Measurements from ENCODE around the gene BBX.
A peak's percentile ranks its signal among the peaks of the same experiment; 100 is the strongest.

BBX gene

GRCh38 chr3:107592073-107592472, 69.3 kb downstream of the BBX start:
- H3K4me3 ChIP-seq (ENCODE audit: low read depth, low read length) = no peak overlapping the region
- no peak for DNase-seq (ENCODE audit: low read depth)

DNA sequence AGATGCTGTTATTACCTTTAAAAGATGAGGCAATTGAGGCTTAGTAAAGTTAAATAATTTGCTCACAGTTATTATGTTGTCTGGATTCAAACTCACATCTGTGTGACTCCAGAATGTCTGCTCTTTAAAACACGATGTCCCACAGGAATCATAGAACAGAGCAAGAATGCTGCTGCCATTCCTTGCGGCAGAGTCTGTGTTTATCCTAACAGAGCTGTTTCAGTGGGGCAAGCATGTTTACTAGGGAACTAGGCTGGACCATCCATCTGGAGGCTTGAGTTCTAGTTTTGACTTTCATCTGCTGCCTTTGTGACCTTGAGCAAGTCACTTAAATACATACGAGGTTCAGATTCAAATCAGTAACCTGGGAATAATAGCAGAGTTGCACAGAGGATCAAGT, 72.1 kb downstream of the BBX start:
- DNase-seq (ENCODE audit: low read depth) = no peak
- H3K4me3 ChIP-seq (ENCODE audit: low read depth, low read length) = no peak overlapping the region

DNA sequence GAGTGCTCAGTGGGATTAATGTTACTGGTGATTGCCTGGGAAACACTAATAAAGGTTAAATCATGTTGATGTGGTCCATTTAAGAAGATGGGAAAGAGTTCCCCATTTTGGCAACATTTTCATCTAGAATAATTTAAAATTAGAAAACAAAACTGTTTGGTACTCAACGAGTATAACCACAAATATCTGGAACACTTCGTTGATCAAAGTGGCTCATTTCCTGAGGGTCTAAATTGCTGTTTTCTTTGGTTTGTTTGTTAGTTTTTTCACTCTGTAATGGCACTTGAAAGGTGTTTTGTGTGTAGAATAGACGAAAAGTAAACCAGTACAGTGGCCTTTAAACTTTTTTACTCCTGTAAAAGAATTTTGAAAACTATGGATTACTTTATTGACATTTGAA, 73.9 kb downstream of the BBX start:
- no peak overlapping the region for H3K4me3 ChIP-seq (ENCODE audit: low read depth, low read length)
- no peak for DNase-seq (ENCODE audit: low read depth)

DNA sequence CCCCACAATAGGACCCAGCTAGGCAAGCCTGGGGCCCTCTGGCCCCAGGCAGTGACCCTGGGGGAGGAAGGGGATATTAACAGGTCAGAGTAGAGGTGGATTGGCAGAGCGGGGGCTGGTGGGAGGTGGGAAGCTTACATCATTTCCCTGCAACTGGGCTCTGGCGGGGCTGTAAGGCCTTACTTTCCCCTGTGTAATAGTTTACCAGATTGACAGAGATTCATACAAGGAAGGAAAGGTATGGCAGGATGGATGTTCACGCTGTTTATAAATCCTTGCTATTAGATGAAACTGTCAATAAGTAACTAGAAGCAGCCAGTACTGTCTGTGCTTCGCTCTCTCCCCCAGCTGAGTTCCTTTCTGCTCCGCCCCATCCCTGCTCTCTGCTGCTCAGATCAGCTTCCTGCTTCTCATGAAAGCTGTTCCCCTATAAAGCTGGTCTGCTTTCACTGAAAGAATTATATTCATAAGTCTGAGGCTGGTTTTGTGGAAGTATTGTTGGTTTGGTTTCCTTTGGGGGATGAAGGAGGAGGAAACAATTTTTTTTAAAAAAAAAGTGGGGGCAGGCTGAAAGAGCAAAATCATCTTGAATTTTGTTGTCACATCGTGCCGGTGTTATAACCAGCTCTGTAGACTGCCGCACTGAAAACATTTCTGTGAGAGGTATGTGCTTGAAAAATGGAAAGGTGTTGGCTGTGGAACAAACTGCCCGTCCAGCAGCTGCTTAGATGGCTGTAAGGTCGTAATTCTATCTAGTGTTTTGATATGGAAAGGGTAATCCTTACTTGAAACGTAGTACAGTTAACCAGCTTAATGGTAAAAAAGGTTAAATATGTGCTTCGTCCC, 76.4 kb downstream of the BBX start:
- peak; percentile 25 for DNase-seq (ENCODE audit: low read depth)

GRCh38 chr3:107599772-107600145, 77.0 kb downstream of the BBX start:
- peak overlapping the region; percentile 35 for H3K4me3 ChIP-seq (ENCODE audit: low read depth, low read length)
- no peak for DNase-seq (ENCODE audit: low read depth)

More for the DNA sequence above, 76.4 kb downstream of the BBX start:
- H3K4me3 ChIP-seq (ENCODE audit: low read depth, low read length) = peak overlapping the region; percentile 35

- no peak for DNase-seq (ENCODE audit: low read depth)
- H3K4me3 ChIP-seq (ENCODE audit: low read depth, low read length) = no peak overlapping the region
These were observed 78.0 kb downstream of the BBX start for GRCh38 chr3:107600780-107601179.

GRCh38 chr3:107604057-107604822, 81.5 kb downstream of the BBX start:
- peak; percentile 36 for DNase-seq (ENCODE audit: low read depth)
- H3K4me3 ChIP-seq (ENCODE audit: low read depth, low read length) = no peak overlapping the region

- no peak for DNase-seq (ENCODE audit: low read depth)
- no peak overlapping the region for H3K4me3 ChIP-seq (ENCODE audit: low read depth, low read length)
These were observed 89.2 kb downstream of the BBX start for GRCh38 chr3:107611775-107612469.

GRCh38 chr3:107612664-107613084, 89.9 kb downstream of the BBX start:
- no peak for DNase-seq (ENCODE audit: low read depth)

GRCh38 chr3:107619549-107619948, 96.8 kb downstream of the BBX start:
- no peak overlapping the region for H3K4me3 ChIP-seq (ENCODE audit: low read depth, low read length)
- DNase-seq (ENCODE audit: low read depth) = no peak

More at GRCh38 chr3:107612664-107613084, 89.9 kb downstream of the BBX start:
- H3K4me3 ChIP-seq (ENCODE audit: low read depth, low read length) = no peak overlapping the region

DNA sequence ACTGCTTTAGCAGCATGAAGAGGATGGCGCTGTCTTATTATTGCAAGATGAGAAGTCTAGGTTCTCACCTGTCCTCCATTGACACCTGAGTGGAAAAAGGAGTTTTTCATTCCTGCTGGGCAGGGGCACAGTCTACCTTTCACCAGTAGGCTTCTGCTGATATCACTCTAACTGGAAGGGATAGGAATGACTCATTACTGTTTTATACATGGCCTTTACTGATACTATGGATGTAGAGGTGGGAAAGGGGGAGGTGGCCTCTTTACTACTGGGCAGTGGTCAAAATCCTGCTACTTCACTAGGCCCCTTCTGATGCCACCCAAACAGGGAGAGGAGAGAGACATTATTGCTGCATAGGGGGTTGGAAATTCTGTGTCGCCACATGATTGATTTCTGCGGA, 97.8 kb downstream of the BBX start:
- DNase-seq (ENCODE audit: low read depth) = no peak
- H3K4me3 ChIP-seq (ENCODE audit: low read depth, low read length) = no peak overlapping the region

GRCh38 chr3:107621465-107621864, 98.7 kb downstream of the BBX start:
- DNase-seq (ENCODE audit: low read depth) = no peak
- no peak overlapping the region for H3K4me3 ChIP-seq (ENCODE audit: low read depth, low read length)

GRCh38 chr3:107627962-107628542, 105.3 kb downstream of the BBX start:
- no peak overlapping the region for H3K4me3 ChIP-seq (ENCODE audit: low read depth, low read length)
- no peak for DNase-seq (ENCODE audit: low read depth)

DNA sequence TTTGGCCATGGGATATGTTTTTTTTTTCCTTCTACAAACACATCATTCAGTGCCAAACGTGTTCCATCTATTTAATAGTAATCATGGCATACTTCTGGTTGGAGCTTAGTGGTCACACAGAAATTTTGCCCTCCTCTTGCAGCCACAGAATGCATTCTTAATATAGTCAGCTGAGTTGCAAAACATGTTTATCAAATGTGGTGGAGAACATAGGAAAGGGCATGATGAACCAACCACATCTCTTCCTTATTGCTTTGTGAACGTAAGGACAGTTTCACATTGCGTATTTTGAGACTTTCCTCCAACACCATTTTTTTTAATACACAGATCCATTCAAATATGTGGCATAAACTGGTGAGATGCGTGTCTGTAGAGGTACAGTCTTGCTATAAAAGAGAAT, 106.8 kb downstream of the BBX start:
- DNase-seq (ENCODE audit: low read depth) = peak; percentile 16
- no peak overlapping the region for H3K4me3 ChIP-seq (ENCODE audit: low read depth, low read length)

DNA sequence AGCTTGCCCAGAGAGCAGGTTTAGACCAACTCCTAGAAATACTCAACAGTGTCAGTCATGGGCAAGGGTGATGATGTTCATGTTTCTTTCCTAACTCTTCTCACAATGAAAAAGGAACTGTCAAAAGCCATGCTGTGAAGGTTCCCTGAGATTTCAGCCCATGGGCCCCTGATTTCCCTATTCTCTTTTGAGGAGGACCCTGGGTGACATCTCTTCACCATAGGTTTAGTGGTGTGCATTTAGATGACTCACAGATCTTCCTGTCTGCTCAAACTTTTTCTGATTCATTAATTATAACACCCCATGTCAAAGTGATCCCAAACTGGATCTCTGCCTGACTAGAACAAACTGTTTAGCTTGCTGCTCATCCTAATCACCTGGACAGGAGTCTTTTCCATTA, 108.0 kb downstream of the BBX start:
- no peak overlapping the region for H3K4me3 ChIP-seq (ENCODE audit: low read depth, low read length)
- no peak for DNase-seq (ENCODE audit: low read depth)

DNA sequence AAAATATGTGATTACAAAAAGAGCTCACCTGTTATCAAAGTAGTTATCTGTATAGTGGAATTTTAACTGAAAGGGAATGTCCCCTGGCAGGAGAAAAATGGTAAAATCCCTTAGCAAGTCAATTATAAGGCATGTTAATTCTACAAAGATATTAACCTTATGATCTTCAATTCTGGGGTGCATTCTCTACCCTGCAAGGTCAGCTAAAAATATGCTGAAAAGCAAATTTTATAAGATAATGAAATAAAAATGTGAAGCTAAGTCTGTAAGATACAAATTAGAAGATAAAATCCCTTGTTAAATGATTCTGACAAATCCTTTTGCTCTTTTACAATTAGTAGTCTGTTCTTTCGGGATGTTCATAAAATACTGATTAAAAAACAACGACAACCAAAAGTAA, 109.8 kb downstream of the BBX start:
- H3K4me3 ChIP-seq (ENCODE audit: low read depth, low read length) = no peak overlapping the region
- DNase-seq (ENCODE audit: low read depth) = no peak

GRCh38 chr3:107633327-107634098, 110.8 kb downstream of the BBX start:
- no peak for DNase-seq (ENCODE audit: low read depth)
- H3K4me3 ChIP-seq (ENCODE audit: low read depth, low read length) = no peak overlapping the region

DNA sequence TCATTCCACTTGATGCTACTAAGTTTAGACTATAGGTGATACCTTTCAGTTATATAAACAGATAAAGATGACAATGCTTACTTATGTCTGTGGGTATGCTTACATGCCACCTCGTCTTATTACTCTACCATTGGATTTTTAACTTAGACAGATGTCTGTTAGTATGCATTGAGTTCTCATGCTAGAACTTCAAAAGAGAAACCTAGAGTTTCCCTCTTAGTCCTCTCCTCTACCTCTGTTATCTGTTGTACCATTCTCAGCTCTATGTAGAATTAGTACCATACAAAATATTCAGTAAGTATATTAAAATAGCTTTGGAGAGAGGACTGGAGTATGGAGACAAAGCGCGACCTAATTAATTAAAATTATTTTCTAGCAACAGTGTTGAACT, 111.3 kb downstream of the BBX start:
- DNase-seq (ENCODE audit: low read depth) = no peak
- no peak overlapping the region for H3K4me3 ChIP-seq (ENCODE audit: low read depth, low read length)
